HG02840 (cell line): Measurements from ENCODE around the gene CROT.

Experiments
- ATAC-seq: cut with Tn5 transposase; IDR thresholded peaks from one replicate; pipeline ENCODE4 v1.9.1; 2021; ENCODE audit warnings: mild to moderate bottlenecking, moderate library complexity, moderate number of reproducible peaks; ENCODE audit not compliant: unreplicated experiment, low FRiP score

Gene CROT

GRCh38 chr7:87413951-87414793, 68.7 kb downstream of the CROT start:
- ATAC-seq, result no peak

DNA sequence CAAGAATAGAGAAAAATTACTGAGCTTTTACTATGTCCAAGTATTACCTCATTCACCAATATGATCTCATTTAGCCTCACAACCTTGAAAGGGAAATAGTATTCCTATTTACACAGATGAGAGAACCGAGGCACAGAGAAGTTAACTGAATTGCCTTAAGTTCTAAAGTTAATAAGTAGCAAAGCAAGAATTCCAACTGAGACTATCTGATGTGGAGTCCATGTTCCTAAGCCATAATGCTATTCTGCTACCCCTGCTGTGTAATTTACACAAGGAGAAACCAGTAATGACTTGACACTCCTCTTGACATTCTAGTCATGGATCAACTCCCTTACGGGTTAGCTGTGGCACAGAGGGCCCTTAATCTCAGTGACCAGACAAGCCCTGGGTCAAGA, 69.3 kb downstream of the CROT start:
- no peak for ATAC-seq

DNA sequence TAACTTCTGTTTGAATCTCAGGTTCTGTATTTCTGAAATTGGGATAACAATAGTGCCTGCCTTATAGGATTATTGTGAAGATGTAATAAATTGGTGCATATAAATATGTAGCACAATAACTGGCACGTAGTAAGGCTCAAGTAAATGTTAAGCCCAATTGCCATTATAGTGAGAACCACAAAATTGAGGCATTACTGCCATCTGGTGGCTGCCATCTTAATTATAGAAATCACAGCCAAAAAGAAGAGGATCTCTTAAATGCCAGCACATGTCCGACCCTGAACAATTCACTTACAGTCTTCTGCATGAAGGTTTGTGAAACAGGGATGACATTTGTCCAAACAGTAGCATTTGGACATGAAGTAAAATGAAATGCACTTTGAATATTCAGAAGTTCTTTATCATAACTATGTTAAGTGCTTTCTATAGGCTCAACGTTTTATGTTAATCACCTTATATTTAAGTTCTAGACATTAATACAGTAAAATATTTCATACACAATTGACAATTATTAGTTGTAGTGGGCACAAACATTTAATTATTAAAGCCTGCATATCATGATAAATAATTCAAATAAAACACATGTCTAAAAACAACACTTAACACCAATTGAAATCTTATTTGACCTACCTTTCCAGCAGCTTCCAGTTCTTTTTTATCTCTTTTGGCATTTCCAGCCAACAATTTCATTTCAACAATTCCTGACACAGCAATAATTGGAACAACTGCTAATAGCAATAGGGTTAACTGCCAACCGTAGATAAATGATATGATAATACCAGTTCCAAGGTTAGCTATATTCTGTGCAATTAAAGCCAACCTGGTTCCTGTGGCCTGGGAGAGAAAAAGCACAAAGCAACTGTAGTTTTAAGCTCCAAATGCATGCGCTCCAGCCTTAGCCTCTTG, 71.5 kb downstream of the CROT start:
- no peak for ATAC-seq

DNA sequence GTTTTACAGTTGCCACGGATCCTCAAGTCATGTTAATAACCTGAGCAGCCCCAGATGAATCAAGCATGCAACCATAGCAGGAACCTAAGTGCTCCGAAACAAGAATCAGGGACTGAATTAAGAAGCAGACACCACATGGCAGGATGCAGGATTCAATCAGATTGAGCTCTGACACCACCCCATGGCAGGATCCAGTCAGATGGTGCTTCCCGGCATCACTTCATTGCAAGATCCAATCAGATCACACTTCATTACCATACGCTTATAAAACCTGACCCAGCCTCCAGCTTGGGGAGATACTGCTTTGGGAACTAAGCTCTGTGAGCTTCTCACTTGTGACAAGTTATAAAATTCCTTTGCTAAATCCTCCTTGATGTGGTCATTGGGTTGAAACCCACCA, 74.7 kb downstream of the CROT start:
- ATAC-seq, result no peak

DNA sequence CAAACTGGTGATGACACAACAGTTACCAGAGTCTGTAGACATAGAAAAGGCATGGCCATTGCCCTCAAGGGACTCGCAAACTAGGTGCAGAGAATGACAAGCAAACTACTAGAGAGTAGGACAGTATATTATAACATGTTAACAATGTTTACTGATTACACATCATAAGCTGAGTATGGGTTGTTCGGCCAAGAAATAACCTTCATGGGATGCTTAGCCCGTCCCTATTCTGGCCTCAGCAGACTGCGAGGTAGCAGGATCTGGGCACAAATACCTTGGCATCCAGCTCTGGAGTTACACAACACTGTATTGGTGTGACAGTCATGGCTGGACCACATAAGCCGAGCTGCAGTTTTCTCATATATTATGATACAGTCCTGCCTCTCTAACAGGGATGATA, 78.6 kb downstream of the CROT start:
- ATAC-seq, result no peak

GRCh38 chr7:87426160-87426559, 80.7 kb downstream of the CROT start:
- no peak for ATAC-seq

- no peak for ATAC-seq
Observed at GRCh38 chr7:87427288-87427687, 81.8 kb downstream of the CROT start.

DNA sequence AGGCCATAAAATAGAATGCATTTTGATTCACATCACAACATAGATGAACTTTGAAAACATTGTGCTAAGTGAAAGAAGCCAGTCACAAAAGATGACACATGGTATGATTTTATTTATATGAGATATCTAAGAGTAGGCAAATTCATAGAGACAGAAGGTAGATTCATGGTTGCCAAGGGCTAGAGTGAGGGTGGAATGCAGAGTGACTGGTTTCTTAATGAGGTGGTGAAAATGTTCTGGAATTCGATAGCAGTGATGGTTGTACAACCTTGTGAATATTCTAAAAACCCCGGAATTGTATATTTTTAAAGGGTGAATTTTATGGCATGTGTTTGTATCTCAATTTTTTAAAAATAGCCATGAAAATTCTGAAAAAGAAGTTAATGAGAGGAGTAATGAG, 87.1 kb downstream of the CROT start:
- no peak for ATAC-seq

GRCh38 chr7:87435546-87435945, 90.1 kb downstream of the CROT start:
- no peak for ATAC-seq

DNA sequence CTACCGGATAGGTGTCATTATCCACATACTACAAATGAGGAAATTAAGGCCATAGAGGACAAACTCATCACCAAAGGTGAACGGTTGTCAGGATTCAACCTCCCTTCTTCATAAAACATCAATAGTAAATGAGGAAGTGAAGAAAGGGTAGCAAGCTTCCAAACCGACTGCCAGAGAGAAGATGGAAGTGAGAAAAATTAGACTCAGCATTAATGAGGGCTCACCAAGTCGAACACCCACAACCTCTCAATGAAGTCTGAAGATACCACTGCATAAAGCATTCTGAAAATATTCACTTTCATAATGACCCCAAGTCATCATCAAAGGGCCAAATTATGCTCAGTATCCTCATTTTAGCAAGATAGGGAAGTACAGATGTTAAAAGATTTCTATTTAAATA, 100.4 kb downstream of the CROT start:
- ATAC-seq, result peak; percentile 68

- ATAC-seq, result no peak
Observed at GRCh38 chr7:87447116-87447635, 101.7 kb downstream of the CROT start.

DNA sequence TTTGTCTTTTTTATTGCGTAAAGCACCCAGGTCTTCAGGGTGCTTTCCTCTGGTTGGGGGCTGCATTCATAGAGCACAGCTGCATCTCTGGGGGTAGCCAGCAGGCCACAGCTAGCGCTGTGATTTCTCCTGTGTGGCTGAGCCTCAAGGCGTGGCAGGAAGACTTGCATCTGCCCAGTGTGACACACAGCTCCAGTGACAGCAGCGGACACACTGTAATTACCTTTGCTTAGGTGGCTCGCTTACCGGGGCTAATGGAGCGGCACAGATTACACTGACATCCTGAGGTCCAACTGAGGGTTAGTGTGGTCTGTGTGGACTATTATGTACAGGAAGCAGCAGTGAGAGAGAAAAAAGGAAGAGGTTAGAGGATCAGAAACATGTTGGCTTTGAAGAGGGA, 102.9 kb downstream of the CROT start:
- no peak for ATAC-seq
